K562 (cell line): ENCODE data around the gene TLE4. TPM values are rescaled to one million over a fixed set of nuclear protein-coding genes. Genes with fewer than 3 reads are reported as not detected.

Experiments
- ATAC-seq: fragments of 200-7000 bp; cut with Tn5 transposase; 3 replicates; pipeline ENCODE4 v1.9.1; 2020; ENCODE audit warnings: moderate library complexity
- BruUV-seq: library from RNA; stranded (reverse); fragments of 400-500 nt; replicated peaks from 2 replicates; lab custom pipeline; 2021; lab: Mats Ljungman, UMichigan
- CTCF ChIA-PET: fragments of 300-600 bp; formaldehyde crosslinking; extraction: SDS; loops from one replicate; lab custom pipeline; 2021; ENCODE audit warnings: low intra/inter-chr PET ratio; lab: Yijun Ruan, JAX
- POLR2A ChIA-PET: fragments of 300-600, 350-650 bp; sonication (Branson Sonifier 250); formaldehyde crosslinking; extraction: SDS; loops from one replicate; lab custom pipeline; 2021; ENCODE audit warnings: antibody characterized with exemption, inconsistent platforms; lab: Yijun Ruan, JAX
- DNase-seq, 4 experiments: peaks; one replicate each; pipeline versions ENCODE4 v3.0.0 to v3.0.0-alpha.2; 2011 to 2018; ENCODE audit warnings: low spot score in 3 of 4, mixed read lengths in 3 of 4; ENCODE audit errors: extremely low read depth in 1 of 4
- FAIRE-seq: peaks from 2 replicates; lab custom pipeline; 2011; peaks lifted over from hg19 to GRCh38; lab: Jason Lieb, UNC
- H2AFZ ChIP-seq: 2 replicates; pipeline ENCODE4 v1.6.0; 2011; ENCODE audit warnings: low read depth, low read length, control low read depth, inconsistent platforms
- H3K27ac ChIP-seq: fragments of 200-600 bp; 3 replicates; pipeline ENCODE4 v1.8.0; 2011; ENCODE audit warnings: low read depth, mild to moderate bottlenecking, control low read depth, inconsistent platforms, low read length, moderate library complexity, mixed read lengths; ENCODE audit errors: extremely low read depth
- H3K27me3 ChIP-seq, 2 experiments: fragments of 300-600 bp in 1 of 2; 2 replicates in 1 of 2; 3 replicates in 1 of 2; pipeline versions ENCODE4 v1.6.0 to v1.8.0; 2011; ENCODE audit warnings: inconsistent platforms in 2 of 2, low read length in 2 of 2, mild to moderate bottlenecking in 1 of 2, mixed read lengths in 1 of 2, moderate library complexity in 1 of 2; ENCODE audit not compliant: control insufficient read depth in 2 of 2, insufficient read depth in 2 of 2
- H3K36me3 ChIP-seq: fragments of 300-600 bp; 3 replicates; pipeline ENCODE4 v1.8.0; 2011; ENCODE audit warnings: mild to moderate bottlenecking, low read length, inconsistent platforms; ENCODE audit not compliant: control insufficient read depth, insufficient read depth
- H3K4me1 ChIP-seq, 2 experiments: fragments of 200-600 bp in 1 of 2; replicated peaks in 1 of 2; 2 replicates in 1 of 2; 3 replicates in 1 of 2; pipeline versions ENCODE4 v1.5.1 to v1.8.0; 2011; ENCODE audit warnings: inconsistent platforms in 2 of 2, low read length in 2 of 2, mild to moderate bottlenecking in 1 of 2, mixed read lengths in 1 of 2, moderate library complexity in 1 of 2; ENCODE audit not compliant: control insufficient read depth in 2 of 2, insufficient read depth in 2 of 2
- H3K4me2 ChIP-seq: 2 replicates; pipeline ENCODE4 v1.6.1; 2011; ENCODE audit warnings: low read length, control low read depth, inconsistent platforms, mixed read lengths; ENCODE audit not compliant: insufficient read depth
- H3K4me3 ChIP-seq: fragments of 200-600 bp; sonication (generic), shearing (Covaris generic); 2 replicates; pipeline ENCODE4 v1.5.1; 2016; ENCODE audit warnings: control low read depth, inconsistent platforms
- H3K79me2 ChIP-seq: fragments of 200-600 bp; 3 replicates; pipeline ENCODE4 v1.8.0; 2011; ENCODE audit warnings: low read length, inconsistent platforms; ENCODE audit not compliant: control insufficient read depth, insufficient read depth
- H3K9ac ChIP-seq, 2 experiments: 2 replicates each; pipeline versions ENCODE4 v1.6.0 to v1.6.1; 2011; ENCODE audit warnings: low read depth in 2 of 2, low read length in 2 of 2, control low read depth in 1 of 2, inconsistent platforms in 1 of 2, mild to moderate bottlenecking in 1 of 2, mixed read lengths in 1 of 2; ENCODE audit not compliant: insufficient read depth in 1 of 2
- H3K9me1 ChIP-seq: one replicate; pipeline ENCODE4 v1.6.0; 2011; ENCODE audit warnings: inconsistent platforms, mild to moderate bottlenecking, low read length, moderate library complexity; ENCODE audit not compliant: control insufficient read depth, insufficient read depth
- H3K9me3 ChIP-seq: replicated peaks from 2 replicates; pipeline ENCODE4 v1.5.1; 2011; ENCODE audit warnings: low read depth, low read length, inconsistent platforms; ENCODE audit not compliant: control insufficient read depth, insufficient read depth
- H4K20me1 ChIP-seq: replicated peaks from 2 replicates; pipeline ENCODE4 v1.6.1; 2011; ENCODE audit warnings: low read length, inconsistent platforms, mixed read lengths; ENCODE audit not compliant: control insufficient read depth, insufficient read depth
- CBFA2T2 ChIP-seq: fragments of 450-650 bp; conservative IDR thresholded peaks from 2 replicates; pipeline ENCODE4 v1.6.1; 2017; ENCODE audit warnings: mild to moderate bottlenecking
- ERF ChIP-seq: fragments of 450-650 bp; formaldehyde crosslinking; IDR thresholded peaks from 2 replicates; pipeline ENCODE4 v1.4.0; 2020; ENCODE audit warnings: mild to moderate bottlenecking, mixed read lengths
- GATA2 ChIP-seq: sonication (generic); formaldehyde crosslinking; IDR thresholded peaks from 2 replicates; pipeline ENCODE4 v1.4.0; 2020; ENCODE audit warnings: mild to moderate bottlenecking, missing genetic modification reagents
- GTF2F1 ChIP-seq: IDR thresholded peaks from 2 replicates; pipeline ENCODE4 v1.6.1; 2011; ENCODE audit warnings: low read depth, low read length, improper control_type of control experiment
- HIVEP1 ChIP-seq: fragments of 250-450 bp; sonication (Bioruptor Pico); IDR thresholded peaks from 2 replicates; pipeline ENCODE4 v1.4.0; 2020; ENCODE audit warnings: mild to moderate bottlenecking
- HNRNPUL1 ChIP-seq: fragments of 200-400 bp; formaldehyde crosslinking; IDR thresholded peaks from 2 replicates; pipeline ENCODE4 v1.6.1; 2017; ENCODE audit warnings: low read length
- KLF16 ChIP-seq: IDR thresholded peaks from 2 replicates; pipeline ENCODE4 v1.6.1; 2016; ENCODE audit warnings: antibody characterized with exemption
- MEF2A ChIP-seq: IDR thresholded peaks from 2 replicates; pipeline ENCODE4 v1.6.1; 2011; ENCODE audit warnings: low read depth, mild to moderate bottlenecking, low read length, moderate library complexity; ENCODE audit not compliant: control insufficient read depth
- NONO ChIP-seq, 2 experiments: fragments of 200-400 bp in 1 of 2; fragments of 450-650 bp in 1 of 2; formaldehyde crosslinking in 1 of 2; IDR thresholded peaks; 2 replicates each; pipeline ENCODE4 v1.6.1; 2017; ENCODE audit warnings: low read depth in 2 of 2, mild to moderate bottlenecking in 2 of 2, moderate library complexity in 2 of 2, low read length in 1 of 2
- RB1 ChIP-seq: fragments of 450-650 bp; IDR thresholded peaks from 2 replicates; pipeline ENCODE4 v1.6.1; 2017; ENCODE audit warnings: low read depth, mild to moderate bottlenecking
- SMAD2 ChIP-seq: fragments of 150-350 bp; IDR thresholded peaks from 2 replicates; pipeline ENCODE4 v1.6.1; 2014; ENCODE audit warnings: low read depth, mild to moderate bottlenecking, low read length
- SP2 ChIP-seq: IDR thresholded peaks from 2 replicates; pipeline ENCODE4 v1.6.1; 2011; ENCODE audit warnings: mild to moderate bottlenecking, low read depth, low read length, moderate library complexity; ENCODE audit not compliant: poor library complexity, severe bottlenecking; ENCODE audit errors: extremely low read depth
- ZNF3 ChIP-seq: fragments of 250-450 bp; sonication (Bioruptor Pico); IDR thresholded peaks from 2 replicates; pipeline ENCODE4 v1.5.0; 2021; ENCODE audit warnings: mild to moderate bottlenecking, moderate library complexity
- ZNF311 ChIP-seq: fragments of 250-450 bp; sonication (Bioruptor Pico); IDR thresholded peaks from 2 replicates; pipeline ENCODE4 v1.4.0; 2020; ENCODE audit warnings: mild to moderate bottlenecking, moderate library complexity
- ZNF347 ChIP-seq: fragments of 450-650 bp; formaldehyde crosslinking; IDR thresholded peaks from 2 replicates; pipeline ENCODE4 v1.4.0; 2020; ENCODE audit warnings: low read depth, mild to moderate bottlenecking, moderate library complexity
- ZNF444 ChIP-seq: fragments of 250-450 bp; sonication (Bioruptor Pico); IDR thresholded peaks from 2 replicates; pipeline ENCODE4 v1.4.0; 2020; ENCODE audit warnings: mild to moderate bottlenecking, moderate library complexity
- ZNF707 ChIP-seq: fragments of 250-450 bp; sonication (Bioruptor Pico); conservative IDR thresholded peaks from 2 replicates; pipeline ENCODE4 v1.8.0; 2022; ENCODE audit warnings: inconsistent platforms, mild to moderate bottlenecking, moderate library complexity
- WGBS: fragments of 100-300 bp; shearing (Covaris generic); methylation state at CpG from one replicate; pipeline ENCODE4 v1.1.6; 2016; ENCODE audit warnings: low coverage, mixed read lengths; ENCODE audit not compliant: insufficient coverage; ENCODE audit errors: missing lambda C conversion rate; 5-methylcytosine and 5-hydroxymethylcytosine counted together
- in situ Hi-C: fragments of 300-500 bp; cut with MboI; formaldehyde crosslinking; loops from 4 replicates; pipeline ENCODE4 v1.15.0; 2018; ENCODE audit warnings: inconsistent platforms, mixed read lengths
- intact Hi-C: fragments of 100-400 bp; cut with micrococcal nuclease; formaldehyde crosslinking; loops from 2 replicates; pipeline ENCODE4 v1.14.2; 2022
- polyA plus RNA-seq, 8 experiments: library from polyadenylated mRNA; depleted of rRNA in 4 of 8; stranded (reverse) in 5 of 8; unstranded in 3 of 8; fragments of >200 nt; fragmentation: Nextera tagmentation in 2 of 8; fragmentation: Illumina TruSeq in 1 of 8; extraction: Ambion mirVana in 2 of 8; extraction: Trizol in 1 of 8; gene quantifications; 2 replicates each; pipeline versions ENCODE4 v1.2.1 to v1.2.3, GENCODE V29; 2011 to 2014; ENCODE audit warnings: inconsistent platforms in 1 of 8, missing spikeins in 1 of 8
- total RNA-seq, 7 experiments: library from RNA; depleted of rRNA in 6 of 7; stranded (reverse); fragments of >200 nt in 6 of 7; fragmentation: Illumina TruSeq in 2 of 7; extraction: Trizol in 2 of 7; gene quantifications; 2 replicates each; pipeline versions ENCODE4 v1.2.1 to v1.2.3, GENCODE V29; 2011 to 2021; ENCODE audit warnings: low replicate concordance in 1 of 7
- TF ChIP-seq, protein P1 (sequence below): sonication (generic); formaldehyde crosslinking; IDR thresholded peaks from 2 replicates; pipeline ENCODE4 v1.8.1; 2023; ENCODE audit warnings: mild to moderate bottlenecking, missing genetic modification reagents

TLE4 gene
- total and polyA plus RNA-seq, 9 of the 15 experiments (the other 6 are each of a cell fraction or from before 2014, with no cell fraction given) = 1.1 to 8.8 (median 5.7) TPM

DNA sequence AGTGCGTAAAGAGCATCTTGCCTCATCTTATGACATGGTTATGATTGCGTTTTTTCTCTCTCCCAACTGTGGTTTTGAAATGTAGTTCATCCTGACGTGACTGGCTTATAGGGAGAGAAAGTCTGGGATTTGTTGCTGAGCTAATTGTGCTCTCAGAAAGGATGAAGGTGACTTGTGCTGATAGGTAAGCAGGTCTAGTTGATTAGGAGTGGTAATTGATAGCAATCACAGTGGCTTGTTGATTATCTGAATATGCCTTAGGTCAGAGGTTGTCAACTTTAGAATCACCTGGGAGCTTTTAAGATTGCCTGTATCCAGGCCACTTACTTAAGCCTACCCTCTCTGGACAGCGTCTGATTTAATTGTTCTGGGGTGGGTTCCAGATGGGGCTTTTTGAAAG is 117.8 kb downstream of the TLE4 start (continued):
- TF ChIP-seq, protein P1, sequence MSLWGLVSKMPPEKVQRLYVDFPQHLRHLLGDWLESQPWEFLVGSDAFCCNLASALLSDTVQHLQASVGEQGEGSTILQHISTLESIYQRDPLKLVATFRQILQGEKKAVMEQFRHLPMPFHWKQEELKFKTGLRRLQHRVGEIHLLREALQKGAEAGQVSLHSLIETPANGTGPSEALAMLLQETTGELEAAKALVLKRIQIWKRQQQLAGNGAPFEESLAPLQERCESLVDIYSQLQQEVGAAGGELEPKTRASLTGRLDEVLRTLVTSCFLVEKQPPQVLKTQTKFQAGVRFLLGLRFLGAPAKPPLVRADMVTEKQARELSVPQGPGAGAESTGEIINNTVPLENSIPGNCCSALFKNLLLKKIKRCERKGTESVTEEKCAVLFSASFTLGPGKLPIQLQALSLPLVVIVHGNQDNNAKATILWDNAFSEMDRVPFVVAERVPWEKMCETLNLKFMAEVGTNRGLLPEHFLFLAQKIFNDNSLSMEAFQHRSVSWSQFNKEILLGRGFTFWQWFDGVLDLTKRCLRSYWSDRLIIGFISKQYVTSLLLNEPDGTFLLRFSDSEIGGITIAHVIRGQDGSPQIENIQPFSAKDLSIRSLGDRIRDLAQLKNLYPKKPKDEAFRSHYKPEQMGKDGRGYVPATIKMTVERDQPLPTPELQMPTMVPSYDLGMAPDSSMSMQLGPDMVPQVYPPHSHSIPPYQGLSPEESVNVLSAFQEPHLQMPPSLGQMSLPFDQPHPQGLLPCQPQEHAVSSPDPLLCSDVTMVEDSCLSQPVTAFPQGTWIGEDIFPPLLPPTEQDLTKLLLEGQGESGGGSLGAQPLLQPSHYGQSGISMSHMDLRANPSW (CRISPR knock-in tag) = no peak
- TF ChIP-seq RB1 = no peak

DNA sequence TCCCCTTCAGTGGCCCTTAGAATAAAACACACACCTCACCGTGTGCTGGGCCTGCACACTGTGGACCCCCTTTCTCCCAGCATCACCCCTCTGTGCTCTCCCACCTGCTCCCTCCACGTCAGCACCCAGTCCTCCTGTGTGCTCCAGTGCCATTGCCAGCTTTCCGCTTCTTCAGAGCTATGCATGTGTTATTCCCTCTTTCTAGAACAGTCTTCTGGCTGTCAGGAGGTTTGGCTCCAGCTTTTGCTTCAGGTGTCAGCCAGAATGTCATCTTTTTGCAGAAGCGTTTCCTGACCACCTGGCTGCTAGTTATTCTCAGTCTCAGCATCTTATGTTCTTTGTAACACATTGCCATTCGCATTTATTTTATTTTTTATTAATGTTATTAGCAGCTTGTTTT is 119.7 kb downstream of the TLE4 start:
- Histone ChIP-seq H3K4me3 (no peak overlapping the region), H3K27ac (no peak overlapping the region), H2AFZ (no peak overlapping the region), H3K4me2 (no peak overlapping the region), H3K9me1 (no peaks in the 10 kb centered on the region), H3K9ac (no peak overlapping the region), H3K4me1 (no peaks in the 10 kb centered on the region), H4K20me1 (no peaks in the 10 kb centered on the region), H3K9me3 (no peaks in the 10 kb centered on the region), H3K27me3 (no peaks in the 10 kb centered on the region), H3K36me3 (no peaks in the 10 kb centered on the region), H3K79me2 (no peaks in the 10 kb centered on the region)
- 18% methylated on average over 3 of the region's 5 CpGs for WGBS
- no TSS peak for BruUV-seq
- intact Hi-C loops = no loop called here
- DNase-seq (no peak), ATAC-seq (no peak), FAIRE-seq (no peak)
- in situ Hi-C loops = no loop called here
- CTCF ChIA-PET = no interaction called here
- POLR2A ChIA-PET = no interaction called here
- no peak for TF ChIP-seq ZNF311 (CRISPR knock-in tag)
- TF ChIP-seq ZNF347 (CRISPR knock-in tag) = no peak
- no peak for TF ChIP-seq SP2
- TF ChIP-seq HIVEP1 (CRISPR knock-in tag) = no peak
- no peak for TF ChIP-seq ZNF3 (CRISPR knock-in tag)
- TF ChIP-seq HNRNPUL1 = no peak
- TF ChIP-seq GATA2 = no peak
- TF ChIP-seq ERF (CRISPR knock-in tag) = no peak
- TF ChIP-seq KLF16 = no peak
- no peak for TF ChIP-seq CBFA2T2
- no peak for TF ChIP-seq ZNF444 (CRISPR knock-in tag)
- no peak for TF ChIP-seq NONO (IDR thresholded peaks at IDR 0.05; ENCODE audit: low read depth in 2 of 2, low read length in 1 of 2)
- no peak for TF ChIP-seq ZNF707 (CRISPR knock-in tag)
- TF ChIP-seq GTF2F1 = no peak
- no peak for TF ChIP-seq SMAD2
- TF ChIP-seq MEF2A = no peak
